ENCODE data around the gene AAK1.

The AAK1 gene

DNA sequence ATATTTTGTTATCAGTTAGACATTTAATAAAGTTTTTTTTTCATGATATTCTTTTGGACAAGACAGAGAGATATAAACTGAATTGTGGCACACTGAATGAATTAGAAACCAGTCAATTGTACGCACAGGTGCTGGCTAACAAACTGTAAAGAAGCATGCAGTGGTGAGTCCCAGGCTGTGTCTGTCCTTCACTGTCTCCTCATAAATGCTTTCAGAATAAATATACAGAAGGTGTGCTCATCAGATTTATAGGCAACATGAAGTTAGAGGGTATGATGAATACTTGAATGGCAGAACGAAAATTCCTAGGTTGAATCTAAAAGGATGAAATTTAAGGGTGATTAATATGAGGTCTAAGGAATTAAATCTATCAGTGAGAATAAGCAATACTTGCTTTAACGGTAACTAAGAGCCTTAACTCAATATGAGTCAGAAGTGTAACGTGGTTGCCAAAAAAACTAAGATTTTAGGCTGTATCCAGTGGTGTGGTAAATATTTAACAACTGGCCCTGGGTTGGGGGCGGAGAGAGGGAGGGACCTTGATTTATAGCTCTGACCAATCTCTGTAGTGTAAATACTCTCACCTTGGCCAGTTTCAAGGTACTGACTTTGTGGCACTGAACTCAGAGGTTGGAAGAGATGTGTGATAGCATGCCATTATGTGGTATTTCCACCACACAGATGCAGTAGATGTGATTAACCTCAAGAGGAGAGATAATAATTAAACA is 41.9 kb upstream of the AAK1 start:
- peak; percentile 51 for DNase-seq (ENCODE audit: low read depth)
- no peak overlapping the region for H3K4me3 ChIP-seq (ENCODE audit: control insufficient read depth, low read depth, low read length)
- TF ChIP-seq, protein P1, sequence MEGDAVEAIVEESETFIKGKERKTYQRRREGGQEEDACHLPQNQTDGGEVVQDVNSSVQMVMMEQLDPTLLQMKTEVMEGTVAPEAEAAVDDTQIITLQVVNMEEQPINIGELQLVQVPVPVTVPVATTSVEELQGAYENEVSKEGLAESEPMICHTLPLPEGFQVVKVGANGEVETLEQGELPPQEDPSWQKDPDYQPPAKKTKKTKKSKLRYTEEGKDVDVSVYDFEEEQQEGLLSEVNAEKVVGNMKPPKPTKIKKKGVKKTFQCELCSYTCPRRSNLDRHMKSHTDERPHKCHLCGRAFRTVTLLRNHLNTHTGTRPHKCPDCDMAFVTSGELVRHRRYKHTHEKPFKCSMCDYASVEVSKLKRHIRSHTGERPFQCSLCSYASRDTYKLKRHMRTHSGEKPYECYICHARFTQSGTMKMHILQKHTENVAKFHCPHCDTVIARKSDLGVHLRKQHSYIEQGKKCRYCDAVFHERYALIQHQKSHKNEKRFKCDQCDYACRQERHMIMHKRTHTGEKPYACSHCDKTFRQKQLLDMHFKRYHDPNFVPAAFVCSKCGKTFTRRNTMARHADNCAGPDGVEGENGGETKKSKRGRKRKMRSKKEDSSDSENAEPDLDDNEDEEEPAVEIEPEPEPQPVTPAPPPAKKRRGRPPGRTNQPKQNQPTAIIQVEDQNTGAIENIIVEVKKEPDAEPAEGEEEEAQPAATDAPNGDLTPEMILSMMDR (conservative IDR thresholded peaks at IDR 0.05; ENCODE audit: control insufficient read depth, insufficient read depth, low read depth, low read length), result no peak

DNA sequence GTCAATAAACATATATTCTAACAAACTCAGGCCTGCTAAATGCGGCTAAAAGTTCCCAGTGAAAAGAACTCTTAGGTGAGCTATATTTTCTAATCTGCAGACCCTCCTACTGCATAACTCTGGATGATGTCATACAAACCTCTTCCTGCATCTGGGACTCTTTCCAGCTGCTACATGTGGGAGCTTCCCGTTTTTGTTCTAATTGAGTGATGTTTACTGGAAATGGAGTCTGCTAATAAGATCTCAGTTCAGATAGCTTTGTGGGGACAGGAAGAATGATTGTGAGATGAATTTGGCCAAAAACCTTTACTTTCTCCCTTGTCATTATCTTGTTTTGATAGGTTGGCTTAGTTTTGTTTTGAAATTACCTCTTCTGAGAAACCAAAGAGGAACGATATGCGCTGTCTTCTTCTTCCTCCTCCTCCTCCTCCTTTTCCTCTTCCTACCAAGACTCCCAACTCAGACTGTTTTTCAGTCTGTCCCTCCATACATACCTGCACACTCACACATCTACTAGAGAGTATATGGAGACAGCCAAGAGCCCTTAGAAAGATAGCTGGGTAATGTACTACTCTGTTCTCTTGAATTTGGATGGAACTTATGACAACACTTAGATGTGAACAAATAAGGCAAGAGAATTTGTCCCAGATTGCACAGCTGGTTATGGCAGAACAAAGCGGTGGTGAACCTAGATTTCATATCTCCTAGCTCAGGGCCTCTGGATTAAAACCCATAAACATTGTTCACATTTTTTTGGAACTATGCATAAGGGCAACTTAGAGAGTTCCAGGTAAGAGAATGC is 39.8 kb upstream of the AAK1 start:
- H3K4me3 ChIP-seq (ENCODE audit: control insufficient read depth, low read depth, low read length), result no peak overlapping the region
- TF ChIP-seq, protein P1 (conservative IDR thresholded peaks at IDR 0.05; ENCODE audit: control insufficient read depth, insufficient read depth, low read depth, low read length), result no peak

DNA sequence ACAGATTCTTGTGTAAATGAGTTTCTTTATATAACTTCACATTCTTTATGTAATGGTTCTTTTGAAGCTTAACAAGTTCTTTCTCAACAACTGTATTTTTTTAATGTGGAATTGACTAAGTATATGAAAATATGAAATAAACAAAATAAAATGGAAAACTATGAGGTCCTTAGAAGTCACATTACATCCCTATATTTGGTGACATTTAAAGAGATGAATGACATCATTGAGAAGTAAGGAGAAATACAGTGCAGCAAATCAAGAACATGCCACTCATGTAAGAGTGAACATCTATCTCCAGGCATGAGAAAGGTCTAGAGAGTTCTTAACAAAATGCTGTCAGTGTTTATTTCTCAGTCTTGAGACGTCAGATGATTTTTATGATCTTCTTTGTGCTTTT is 39.0 kb upstream of the AAK1 start:
- DNase-seq (ENCODE audit: low read depth), result no peak
- TF ChIP-seq, protein P1 (conservative IDR thresholded peaks at IDR 0.05; ENCODE audit: control insufficient read depth, insufficient read depth, low read depth, low read length), result no peak
- no peak overlapping the region for H3K4me3 ChIP-seq (ENCODE audit: control insufficient read depth, low read depth, low read length)

More for the DNA sequence above, 39.8 kb upstream of the AAK1 start:
- peak; percentile 79 for DNase-seq (ENCODE audit: low read depth)

DNA sequence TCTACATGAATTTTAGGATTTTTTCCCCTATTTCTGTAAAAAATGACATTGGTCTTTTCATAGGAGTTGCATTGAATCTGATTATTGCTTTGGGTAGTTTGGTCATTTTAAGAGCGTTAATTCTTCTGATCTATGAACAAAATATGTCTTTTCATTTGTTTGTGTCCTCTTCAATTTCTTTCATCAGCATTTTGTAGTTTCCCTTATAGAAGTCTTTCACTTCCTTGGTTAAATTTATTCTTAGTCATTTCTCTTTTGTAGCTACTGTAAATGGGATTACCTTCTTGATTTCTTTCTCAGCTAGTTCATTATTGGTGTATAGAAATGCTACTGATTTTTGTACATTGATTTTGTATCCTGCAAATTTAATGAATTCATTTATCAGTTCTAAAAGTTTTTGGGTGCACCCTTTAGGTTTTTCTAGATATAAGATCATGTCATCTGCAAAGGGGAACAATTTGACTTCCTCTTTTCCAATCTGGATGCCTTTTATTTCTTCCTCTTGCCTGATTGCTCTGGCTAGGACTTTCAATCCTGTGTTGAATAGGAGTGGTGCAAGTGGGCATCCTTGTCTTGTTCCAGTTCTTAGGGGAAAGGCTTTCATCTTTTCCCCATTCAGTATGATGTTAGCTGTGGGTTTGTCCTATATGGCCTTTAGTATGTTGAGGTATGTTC is 36.6 kb upstream of the AAK1 start:
- TF ChIP-seq, protein P1 (conservative IDR thresholded peaks at IDR 0.05; ENCODE audit: control insufficient read depth, insufficient read depth, low read depth, low read length), result no peak
- H3K4me3 ChIP-seq (ENCODE audit: control insufficient read depth, low read depth, low read length), result no peak overlapping the region
- DNase-seq (ENCODE audit: low read depth), result no peak

DNA sequence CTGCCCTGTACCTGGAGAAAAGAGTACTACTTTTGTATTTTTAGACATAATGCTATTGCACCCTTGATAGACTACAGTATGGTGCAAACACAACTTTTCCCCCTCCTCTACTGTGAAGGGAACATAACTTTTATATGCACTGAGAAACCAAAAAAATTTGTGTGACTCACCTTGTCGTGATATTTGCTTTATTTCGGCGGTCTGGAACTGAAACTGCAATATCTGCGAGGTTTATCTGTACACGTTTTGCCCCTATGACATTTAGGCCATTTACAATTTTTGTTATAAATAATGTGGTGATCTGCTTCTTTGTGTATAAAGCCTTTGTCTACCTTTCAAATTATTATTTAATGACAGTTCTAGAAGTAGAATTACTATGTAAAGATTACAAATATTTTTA is 34.4 kb upstream of the AAK1 start:
- no peak overlapping the region for H3K4me3 ChIP-seq (ENCODE audit: control insufficient read depth, low read depth, low read length)
- TF ChIP-seq, protein P1 (conservative IDR thresholded peaks at IDR 0.05; ENCODE audit: control insufficient read depth, insufficient read depth, low read depth, low read length), result no peak
- DNase-seq (ENCODE audit: low read depth), result no peak

DNA sequence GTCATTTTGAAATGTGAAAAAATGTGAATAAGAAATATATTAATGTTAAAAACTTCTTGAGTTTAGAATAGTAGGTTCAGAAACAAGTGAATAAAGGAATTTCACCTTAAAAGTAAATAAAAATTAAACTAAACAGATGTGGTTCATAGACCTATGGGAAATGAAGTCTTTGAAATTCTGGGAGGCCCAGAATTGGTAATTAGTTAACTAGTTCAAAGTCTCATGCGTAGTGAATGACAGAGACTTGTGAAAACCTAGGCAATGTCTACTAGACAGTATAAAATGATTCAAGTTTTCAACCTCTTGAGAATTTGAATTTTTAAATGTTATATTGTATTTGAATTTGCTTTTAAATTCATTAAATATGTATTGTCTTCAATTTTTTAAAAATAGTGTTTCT is 32.6 kb upstream of the AAK1 start:
- TF ChIP-seq, protein P1 (conservative IDR thresholded peaks at IDR 0.05; ENCODE audit: control insufficient read depth, insufficient read depth, low read depth, low read length), result no peak
- DNase-seq (ENCODE audit: low read depth), result no peak
- no peak overlapping the region for H3K4me3 ChIP-seq (ENCODE audit: control insufficient read depth, low read depth, low read length)

All from fibroblast of mammary gland (primary cell).